GM10266 (cell line): ENCODE results near the gene POLR1E.

Experiments used
- DNase-seq: peaks from one replicate; pipeline ENCODE4 v3.0.0; 2012; ENCODE audit errors: extremely low spot score
- CTCF ChIP-seq: IDR thresholded peaks from 2 replicates; pipeline ENCODE4 v1.5.1; 2012; ENCODE audit warnings: mild to moderate bottlenecking, low read depth; ENCODE audit not compliant: control insufficient read depth, insufficient read depth; ENCODE audit errors: missing control alignments

Gene POLR1E

DNA sequence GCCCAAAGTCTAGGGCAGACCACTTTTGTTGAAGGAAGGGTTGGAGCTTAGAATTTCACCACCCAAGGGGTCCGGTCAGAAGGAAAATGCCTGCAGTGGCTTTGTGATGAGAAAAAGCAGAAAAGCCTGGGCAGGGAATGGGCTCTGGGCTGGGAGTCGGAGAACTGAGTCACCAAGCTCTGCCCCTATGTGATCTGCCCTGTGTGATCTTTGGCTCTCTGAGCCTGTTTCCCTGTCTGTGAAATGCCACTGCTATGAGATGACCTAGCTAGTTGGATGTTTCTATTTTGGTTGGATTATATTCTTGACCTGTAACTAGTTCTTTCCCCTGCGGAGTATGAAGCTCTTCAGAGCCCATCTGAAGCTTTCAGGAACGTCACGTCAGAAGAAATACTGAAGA is 9.8 kb downstream of the POLR1E start:
- no peak for DNase-seq
- TF ChIP-seq CTCF, result no peak

- no peak for DNase-seq
- TF ChIP-seq CTCF, result no peak
These were observed 10.3 kb downstream of the POLR1E start for GRCh38 chr9:37496020-37496419.

DNA sequence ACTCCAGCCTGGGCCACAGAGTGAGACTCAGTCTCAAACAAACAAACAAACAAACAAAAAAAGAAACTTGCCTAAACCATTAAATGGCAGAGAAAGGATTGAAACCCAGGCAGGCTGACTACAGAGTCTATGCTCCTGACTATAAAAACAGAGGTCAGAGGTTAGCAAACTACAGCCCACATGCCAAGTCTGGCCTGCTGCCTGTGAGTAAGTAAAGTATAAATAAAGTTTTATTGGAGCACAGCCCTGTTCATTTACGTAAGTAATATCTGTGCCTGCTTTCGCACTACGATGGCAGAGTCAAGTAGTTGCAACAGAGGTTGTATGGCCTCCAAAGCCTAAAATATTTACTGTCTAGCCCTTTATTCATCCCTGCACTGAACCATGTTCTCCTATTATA is 11.6 kb downstream of the POLR1E start:
- no peak for DNase-seq
- TF ChIP-seq CTCF, result no peak

DNA sequence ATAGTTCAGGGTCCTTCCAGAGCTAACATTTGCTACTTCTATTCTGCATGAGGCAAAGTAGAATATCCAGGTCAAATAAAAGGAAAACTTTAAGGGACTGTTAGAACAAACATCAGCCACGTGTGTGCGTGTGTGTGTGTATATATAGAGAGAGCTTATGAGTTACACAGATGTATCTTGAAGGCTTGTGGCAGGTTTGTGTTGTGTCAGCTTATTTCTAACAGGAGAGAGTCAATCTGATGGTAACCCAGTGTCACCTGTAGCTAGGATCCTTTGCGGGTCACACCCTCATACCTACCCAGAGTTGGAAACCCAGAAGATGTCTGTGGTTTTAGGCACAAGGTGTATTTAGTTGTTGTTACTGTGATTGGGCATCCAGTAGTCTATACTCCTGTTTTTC is 12.7 kb downstream of the POLR1E start:
- TF ChIP-seq CTCF, result no peak
- no peak for DNase-seq

- no peak for TF ChIP-seq CTCF
- DNase-seq, result no peak
These were observed 13.5 kb downstream of the POLR1E start for GRCh38 chr9:37499297-37499696.

DNA sequence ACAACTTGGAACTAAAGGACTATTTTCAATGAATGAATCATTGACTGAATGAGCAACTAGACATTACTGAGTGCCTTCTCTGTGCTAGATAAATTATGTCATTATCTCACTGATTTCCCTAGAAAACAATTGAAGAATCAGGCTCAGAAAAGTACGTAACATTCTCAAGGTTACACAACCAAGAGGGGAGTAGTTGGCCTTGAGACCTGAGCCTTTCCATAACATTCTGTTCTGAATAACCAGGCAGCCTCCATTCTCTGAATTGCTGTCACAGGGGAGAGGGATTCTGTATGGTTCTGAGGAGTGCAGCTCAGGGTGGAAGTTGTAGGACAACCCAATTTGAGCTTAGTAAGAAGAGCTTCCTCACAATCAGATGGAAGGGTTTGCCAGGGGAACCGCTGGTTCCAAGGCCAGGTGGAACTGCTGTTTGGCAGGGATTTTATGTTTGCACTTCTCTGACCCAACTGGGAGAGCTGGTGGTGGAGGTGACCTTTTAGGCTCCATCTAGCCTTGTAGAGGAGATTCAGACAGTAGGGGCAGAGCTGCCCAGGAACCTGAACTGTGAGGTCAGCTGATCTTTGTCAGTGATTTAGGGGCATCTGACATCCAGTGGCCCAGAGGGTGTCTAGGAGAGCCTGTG is 16.3 kb downstream of the POLR1E start:
- TF ChIP-seq CTCF, result no peak

GRCh38 chr9:37503736-37504135 is 18.0 kb downstream of the POLR1E start:
- TF ChIP-seq CTCF, result no peak
- DNase-seq, result no peak

More for the DNA sequence above, 16.3 kb downstream of the POLR1E start:
- DNase-seq, result no peak
